GM19193 (cell line): Measurements from ENCODE around the gene TUBGCP2.

ENCODE experiments used
- POLR2A ChIP-seq: IDR thresholded peaks from 4 replicates; pipeline ENCODE4 v1.6.1; 2011; ENCODE audit not compliant: insufficient read depth, insufficient read length; ENCODE audit errors: extremely low read depth

Gene TUBGCP2

DNA sequence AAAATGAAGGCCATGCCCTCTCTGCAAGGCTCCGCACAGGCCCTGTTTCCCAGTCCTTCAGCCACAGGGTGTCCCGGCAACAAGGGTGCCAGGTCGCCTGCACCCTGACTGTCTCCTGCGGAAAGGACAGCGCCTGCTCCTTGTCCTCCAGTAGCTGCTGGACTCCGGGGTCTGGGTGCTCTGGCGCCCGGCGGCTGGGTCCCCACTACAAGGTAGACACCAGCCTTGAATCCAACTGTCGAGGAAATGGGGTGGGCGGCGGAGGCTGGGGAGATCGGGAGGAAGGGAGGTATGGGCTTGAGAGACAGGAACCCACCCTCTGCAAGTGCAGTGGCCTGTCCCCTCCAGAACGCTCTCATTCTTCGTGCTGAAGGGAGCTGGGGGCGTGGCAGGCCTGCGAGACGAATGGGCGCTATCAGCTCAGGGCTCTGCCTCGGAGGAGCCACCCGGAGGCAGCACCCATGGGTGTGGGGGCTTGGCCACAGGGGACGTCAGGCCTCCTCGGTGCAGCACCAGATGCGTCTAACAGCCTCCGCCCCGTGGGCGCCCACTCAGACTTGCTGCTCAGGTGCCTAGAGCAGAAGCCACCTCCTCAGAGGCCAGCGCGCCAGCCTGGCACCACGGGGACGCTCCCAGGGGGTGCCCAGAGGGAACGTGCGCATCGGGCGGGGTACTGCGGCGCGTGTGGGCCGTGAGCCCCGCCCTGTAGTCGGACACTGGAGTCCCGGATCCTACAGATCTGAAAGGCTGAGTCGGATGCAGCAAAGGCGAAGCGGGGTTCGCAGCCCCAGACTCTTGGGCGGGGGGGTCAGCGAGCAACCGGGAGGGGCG, 47.6 kb downstream of the TUBGCP2 start:
- no peak for TF ChIP-seq POLR2A

DNA sequence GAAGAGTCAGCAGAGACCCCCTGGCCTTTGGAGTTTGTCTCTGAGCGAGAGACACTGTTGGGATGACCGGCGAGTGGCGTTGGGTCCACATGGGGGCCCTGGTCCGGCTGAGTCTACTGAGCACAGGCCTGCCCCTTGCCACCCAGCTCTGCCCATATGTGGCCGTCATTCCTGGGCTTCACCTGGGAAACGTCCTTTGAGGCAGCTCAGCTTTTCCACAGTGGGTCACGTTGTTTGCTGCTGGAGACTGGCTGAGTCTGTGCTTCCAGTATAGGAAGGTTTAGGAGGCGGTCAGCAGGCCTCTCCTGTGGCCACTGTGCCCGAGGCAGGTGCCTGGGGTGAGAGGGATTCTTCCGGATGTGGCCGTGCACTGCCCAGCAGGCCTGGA, 49.1 kb downstream of the TUBGCP2 start:
- no peak for TF ChIP-seq POLR2A

DNA sequence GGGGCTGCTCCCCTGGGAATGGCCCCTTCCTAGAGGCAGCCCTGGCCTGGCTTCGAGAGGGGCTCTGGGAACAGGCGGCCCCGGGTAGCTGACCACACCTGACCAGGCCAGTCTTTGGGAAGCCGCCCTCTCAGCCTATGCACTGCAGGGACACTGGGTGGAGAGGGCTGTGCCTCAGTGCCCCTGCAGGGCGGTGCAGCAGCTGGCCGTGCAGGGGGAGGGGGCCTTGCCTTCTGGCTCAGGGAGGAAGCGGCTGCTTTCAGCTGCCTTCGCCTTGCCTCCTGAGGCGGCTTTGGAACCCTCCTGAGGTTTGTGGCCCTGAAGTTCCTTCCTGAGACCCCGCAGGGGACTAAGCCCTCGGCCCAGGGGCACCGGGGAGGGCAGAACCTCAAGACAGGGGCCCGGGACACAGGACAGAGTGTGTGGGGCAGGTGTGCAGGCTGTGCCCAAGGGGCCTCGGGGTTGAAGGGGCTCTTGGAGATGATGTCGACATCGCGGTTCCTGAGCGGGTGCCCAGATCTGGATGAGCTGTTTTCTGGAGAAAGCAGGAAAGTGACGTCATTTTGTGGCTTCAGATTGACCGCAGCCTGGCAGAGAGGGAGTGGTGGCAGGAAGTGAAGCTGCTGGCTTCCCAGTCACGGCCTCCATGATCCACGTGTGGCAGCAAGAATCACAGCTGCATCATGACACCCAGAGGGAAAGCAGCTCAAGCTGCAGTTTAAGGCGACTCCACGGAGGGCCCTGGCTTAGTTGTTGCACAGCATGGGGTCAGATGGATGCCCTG, 49.7 kb downstream of the TUBGCP2 start:
- no peak for TF ChIP-seq POLR2A

DNA sequence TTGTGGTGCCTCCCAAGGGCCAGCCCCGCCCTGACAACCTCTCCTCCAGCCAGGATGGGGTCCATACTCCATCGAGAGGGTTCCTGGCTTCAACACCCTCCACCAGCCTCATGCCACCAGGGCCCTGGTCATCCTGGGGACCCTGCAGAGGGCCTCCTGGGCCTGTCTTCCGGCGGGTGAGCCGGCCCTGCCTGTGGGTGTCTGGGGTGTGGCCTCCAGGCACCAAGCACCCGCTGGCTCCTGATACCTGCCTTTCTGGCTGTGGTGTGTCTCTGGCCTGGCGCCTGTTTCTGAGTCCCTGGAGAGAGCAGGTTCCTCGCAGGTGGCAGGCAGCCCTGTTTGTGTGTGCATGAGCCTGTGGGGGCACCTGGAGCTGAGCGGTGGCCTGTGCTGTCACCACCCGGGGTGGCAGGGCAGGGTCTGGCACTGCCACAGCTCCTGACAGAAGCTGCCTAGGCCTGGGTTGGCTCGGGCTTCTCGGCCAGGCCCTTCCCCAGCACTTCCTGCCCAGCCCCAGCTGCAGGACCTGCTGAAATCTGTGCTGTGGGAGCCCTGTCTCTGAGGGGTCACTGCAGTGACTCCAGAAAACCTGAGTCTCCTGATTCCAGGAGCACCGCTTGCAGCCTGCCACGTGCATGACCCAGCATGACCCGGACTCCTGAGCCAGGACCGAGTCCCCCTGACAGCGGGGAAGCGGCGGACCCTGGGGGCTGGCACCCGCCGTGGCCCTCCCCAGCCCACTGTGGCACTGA, 50.4 kb downstream of the TUBGCP2 start:
- TF ChIP-seq POLR2A, result no peak

DNA sequence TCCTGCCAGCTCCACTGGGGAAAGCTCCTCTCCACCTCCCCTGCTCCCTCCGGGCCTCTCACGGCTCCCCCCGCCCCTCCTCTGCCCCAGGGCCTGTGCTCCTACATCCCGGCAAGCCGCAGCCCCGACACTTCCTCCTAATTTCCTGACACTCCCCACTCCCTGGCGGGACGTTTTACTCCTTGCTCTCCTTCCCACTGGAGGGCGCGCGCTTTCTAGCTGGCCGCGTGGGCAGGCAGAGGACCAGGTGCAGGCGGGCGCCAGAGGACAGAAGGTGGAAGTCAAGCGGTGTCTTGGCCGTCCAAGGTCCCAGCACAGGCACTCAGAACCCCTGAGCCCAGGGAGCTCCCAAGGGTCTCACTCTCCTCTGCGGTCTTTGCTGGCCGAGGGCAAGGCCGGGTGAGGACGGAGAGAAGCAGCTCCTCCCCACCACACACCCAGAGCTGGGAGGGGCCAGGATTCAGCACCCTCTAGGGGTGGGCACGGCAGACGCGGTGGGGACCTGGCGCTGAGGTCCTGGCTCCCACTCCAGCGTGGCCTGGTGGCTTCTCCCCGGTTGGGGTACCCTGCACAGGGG, 51.1 kb downstream of the TUBGCP2 start:
- TF ChIP-seq POLR2A, result no peak

DNA sequence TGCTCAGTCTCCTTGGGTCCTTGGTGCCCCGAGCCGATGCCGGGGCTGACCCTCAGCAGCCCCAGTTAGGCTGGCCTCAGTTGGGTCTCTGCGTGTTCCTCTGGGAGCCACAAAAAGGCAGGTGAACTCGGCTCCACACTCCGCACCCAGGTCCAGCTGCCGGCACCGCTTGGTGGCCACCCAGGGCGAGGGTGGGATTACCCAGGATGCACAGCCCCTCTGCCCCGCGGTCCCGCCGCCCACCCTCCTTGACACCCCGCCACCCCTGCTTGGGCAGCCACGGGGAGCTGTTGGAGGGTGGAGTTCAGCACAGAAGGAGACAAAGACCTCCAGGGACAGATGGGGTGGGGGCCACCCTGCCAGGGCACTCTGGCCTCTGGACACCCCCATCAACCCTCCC, 53.3 kb downstream of the TUBGCP2 start:
- no peak for TF ChIP-seq POLR2A

DNA sequence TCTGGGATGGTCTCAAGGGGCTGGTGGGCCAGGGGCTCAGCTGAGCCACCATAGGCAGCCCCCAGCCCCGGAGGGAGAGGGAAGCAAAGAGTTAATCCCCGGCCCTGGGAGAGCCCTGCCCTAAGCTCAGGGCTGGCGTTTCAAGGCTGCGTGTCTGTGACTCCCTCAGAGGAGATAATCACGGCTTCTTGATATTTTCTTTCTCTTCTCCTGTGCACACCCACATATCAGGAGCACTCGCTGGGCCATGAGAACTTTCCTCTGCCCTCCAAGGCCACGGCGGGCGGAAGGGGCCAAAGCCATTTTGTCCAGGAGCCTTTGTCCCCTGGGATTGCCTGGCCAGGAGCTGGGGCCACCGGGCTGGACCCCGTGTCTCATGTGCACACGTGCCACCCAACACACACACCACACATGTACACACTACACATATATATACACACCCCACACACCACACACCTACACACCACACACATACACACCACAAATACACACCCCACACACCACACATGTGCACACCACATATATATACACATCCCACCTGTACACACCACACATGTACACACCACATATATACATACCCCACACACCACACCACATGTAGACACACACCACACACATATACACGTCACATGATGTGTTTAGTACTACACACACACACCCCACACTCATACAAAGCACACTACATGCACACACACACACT, 54.1 kb downstream of the TUBGCP2 start:
- TF ChIP-seq POLR2A, result no peak

DNA sequence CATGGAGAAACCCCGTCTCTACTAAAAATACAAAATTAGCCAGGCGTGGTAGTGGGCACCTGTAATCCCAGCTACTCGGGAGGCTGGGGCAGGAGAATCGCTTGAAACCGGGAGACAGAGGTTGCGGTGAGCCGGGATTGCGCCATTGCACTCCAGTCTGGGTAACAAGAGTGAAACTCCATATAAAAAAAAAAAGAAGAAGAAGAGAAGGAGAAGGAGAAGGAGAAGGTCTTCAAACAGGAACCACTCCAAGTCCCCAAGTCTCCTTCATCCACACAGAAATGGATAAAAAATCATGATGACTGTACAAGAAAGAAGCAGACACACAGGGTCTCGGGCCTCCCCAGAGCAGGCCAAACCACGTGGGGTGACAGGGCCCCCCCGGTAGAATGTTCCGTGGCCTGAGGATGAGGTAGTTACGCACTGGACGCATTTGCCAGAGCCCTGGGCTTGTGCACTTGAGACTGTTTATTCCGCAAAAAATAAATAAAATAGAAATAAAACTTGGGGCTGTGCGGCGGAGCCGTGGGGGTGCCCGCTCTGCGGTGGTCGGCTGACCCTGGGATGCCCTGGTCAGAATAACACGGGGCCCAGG, 55.2 kb downstream of the TUBGCP2 start:
- TF ChIP-seq POLR2A, result no peak

DNA sequence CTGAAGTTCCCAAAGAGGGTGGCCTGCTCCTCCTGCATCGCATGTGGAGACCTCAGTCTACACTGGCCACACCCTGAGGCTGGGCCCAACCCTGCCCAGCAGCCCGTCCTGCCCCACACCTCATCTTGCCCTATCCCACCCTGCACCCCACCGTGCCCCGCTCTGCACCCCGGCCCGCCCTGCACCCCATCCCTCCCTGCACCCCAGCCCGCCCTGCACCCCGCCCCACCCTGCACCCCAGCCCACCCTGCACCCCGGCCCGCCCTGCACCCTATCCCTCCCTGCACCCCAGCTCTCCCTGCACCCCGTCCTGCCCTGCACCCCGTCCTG, 56.5 kb downstream of the TUBGCP2 start:
- TF ChIP-seq POLR2A, result no peak

DNA sequence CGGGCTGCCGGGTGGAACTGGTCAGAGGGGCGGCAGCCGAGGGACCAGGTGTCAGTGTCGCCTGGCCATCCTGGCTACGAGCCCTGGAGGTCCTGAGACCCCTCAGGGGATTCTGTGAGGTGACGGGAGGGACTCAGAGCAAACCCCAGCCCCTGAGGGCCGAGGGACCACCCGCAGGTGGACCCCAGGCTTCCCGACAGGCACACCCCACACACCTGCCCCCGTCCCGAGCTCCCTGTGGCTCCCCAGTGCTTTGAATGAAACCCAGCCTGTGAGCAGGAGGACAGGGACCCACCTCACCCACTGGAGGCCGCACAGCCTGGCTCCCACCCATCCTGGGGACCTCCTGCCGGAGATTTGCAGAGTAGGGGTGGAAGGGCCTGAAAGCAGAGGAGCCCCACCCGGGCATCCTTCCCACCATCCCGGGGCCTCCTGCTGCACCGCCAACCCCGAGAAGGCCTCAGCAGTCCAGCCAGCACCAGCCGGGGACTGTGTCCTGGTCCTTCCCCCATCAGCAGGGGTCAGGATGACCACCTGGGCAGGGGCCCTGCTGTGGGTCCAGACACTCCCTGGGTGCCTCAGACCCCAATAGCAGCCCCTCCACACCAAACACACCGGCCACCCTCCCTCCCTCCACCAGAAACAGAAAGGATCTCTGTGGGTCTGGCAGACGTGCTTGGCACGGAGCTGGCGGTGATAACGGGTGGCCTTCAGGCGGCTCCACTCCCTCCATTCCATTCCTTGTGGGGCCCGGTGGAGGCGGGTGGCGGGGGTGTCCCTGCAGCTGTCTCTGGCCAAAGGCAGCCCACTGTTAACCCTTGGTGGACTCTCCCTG, 57.1 kb downstream of the TUBGCP2 start:
- no peak for TF ChIP-seq POLR2A

DNA sequence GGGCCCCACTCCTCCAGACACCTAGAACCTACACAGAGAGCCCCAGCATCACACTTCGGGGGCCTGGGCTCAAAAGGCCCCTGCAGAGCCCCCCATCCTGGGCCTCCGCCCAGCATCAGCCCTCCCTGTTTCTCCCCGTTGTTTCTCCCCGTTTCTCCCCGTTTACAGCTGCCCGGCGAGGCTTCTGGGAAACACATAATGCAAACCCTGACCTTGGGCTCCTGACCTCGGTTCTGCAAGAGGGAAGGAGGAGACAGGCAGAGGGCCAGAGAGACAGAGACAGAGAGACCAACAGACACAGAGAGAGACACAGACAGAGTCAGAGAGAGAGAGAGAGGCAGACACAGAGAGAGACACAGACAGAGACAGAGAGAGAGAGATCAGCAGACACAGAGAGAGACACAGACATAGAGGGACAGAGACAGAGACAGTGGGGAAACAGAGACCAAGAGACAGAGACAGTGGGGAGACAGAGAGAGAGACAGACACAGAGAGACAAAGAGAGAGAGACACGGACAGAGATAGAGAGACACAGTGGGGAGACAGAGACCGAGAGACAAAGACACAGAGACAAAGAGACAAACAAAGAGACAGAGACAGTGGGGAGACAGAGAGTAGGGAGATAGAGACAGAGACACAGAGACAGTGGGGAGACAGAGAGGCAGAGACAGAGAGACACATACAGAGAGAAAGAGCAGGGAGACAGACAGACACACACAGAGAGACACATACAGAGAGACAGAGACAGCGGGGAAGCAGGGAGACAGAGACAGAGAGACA, 58.5 kb downstream of the TUBGCP2 start:
- TF ChIP-seq POLR2A, result no peak

DNA sequence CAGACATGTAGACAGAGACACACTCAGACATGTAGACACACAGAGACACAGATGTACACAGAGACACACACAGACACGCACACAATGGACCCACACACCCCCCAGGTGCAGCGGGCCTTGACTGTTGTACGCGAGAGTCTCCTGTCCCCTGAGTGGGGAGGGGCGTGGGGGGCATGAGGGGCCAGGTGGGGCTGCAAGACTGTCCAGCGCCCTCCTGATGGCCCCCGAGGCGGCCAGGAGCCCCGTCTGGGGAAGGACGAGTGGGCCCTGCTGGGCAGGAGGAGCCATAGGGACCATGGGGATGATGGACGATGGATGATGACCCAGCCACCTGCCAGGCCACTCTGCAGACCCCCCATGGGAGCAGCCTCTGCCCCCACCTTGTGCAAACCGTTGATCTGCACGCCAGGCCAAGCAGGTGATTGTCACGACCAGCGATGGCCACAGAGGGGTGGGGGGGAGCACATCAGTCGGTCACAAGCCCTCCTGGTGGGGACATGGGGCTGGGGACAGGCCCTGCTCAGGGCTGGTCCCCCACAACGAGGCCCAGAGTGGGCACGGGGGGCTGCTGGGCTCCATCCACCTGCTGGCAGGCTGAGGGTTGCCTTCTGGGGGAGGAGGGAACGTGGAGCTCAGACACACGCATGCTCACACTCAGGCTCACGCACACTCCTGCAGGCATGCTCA, 59.4 kb downstream of the TUBGCP2 start:
- no peak for TF ChIP-seq POLR2A
